ENCODE data around the gene BAHCC1. TPM values are rescaled to one million over a fixed set of nuclear protein-coding genes. Genes with fewer than 3 reads are reported as not detected.

BAHCC1 gene
- total RNA-seq, 1 donor from 2014 or later: 74.3 TPM

DNA sequence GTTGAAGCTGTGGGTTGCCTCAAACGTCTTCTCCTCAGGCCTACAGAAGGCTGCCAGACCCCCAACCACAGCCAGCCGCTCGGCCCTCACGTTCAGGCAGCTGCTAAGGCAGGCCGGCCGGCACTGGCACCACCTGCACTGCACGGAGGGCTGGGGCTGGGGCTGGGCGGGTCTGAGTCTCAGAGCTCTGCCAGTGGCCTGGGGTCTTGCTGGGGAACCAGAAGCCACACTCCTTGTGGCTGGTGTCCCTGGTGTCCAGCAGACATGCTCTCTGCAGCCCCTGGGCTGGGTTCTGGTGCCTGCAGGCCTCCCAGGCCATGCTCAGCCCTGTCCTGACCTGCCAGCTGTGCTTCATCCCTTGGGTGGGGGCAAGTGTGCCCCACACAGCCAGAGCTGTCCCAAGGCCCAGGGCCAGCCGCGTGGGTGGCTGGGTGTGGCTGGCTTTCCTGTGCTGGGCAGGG is 42.0 kb downstream of the BAHCC1 start:
- TF ChIP-seq, protein P1, sequence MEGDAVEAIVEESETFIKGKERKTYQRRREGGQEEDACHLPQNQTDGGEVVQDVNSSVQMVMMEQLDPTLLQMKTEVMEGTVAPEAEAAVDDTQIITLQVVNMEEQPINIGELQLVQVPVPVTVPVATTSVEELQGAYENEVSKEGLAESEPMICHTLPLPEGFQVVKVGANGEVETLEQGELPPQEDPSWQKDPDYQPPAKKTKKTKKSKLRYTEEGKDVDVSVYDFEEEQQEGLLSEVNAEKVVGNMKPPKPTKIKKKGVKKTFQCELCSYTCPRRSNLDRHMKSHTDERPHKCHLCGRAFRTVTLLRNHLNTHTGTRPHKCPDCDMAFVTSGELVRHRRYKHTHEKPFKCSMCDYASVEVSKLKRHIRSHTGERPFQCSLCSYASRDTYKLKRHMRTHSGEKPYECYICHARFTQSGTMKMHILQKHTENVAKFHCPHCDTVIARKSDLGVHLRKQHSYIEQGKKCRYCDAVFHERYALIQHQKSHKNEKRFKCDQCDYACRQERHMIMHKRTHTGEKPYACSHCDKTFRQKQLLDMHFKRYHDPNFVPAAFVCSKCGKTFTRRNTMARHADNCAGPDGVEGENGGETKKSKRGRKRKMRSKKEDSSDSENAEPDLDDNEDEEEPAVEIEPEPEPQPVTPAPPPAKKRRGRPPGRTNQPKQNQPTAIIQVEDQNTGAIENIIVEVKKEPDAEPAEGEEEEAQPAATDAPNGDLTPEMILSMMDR (conservative IDR thresholded peaks at IDR 0.05): no peak
- no peaks in the 10 kb centered on the region for H3K4me1 Mint-ChIP-seq (ENCODE audit: unreplicated experiment)
- H3K36me3 Mint-ChIP-seq: no peaks in the 10 kb centered on the region
- no peaks in the 10 kb centered on the region for H3K27me3 Mint-ChIP-seq
- no peak for DNase-seq (ENCODE audit: extremely low spot score, unreplicated experiment)
- no peak overlapping the region for H3K27ac Mint-ChIP-seq
- H3K9me3 Mint-ChIP-seq: no peaks in the 10 kb centered on the region
- no peak overlapping the region for H3K4me3 Mint-ChIP-seq

DNA sequence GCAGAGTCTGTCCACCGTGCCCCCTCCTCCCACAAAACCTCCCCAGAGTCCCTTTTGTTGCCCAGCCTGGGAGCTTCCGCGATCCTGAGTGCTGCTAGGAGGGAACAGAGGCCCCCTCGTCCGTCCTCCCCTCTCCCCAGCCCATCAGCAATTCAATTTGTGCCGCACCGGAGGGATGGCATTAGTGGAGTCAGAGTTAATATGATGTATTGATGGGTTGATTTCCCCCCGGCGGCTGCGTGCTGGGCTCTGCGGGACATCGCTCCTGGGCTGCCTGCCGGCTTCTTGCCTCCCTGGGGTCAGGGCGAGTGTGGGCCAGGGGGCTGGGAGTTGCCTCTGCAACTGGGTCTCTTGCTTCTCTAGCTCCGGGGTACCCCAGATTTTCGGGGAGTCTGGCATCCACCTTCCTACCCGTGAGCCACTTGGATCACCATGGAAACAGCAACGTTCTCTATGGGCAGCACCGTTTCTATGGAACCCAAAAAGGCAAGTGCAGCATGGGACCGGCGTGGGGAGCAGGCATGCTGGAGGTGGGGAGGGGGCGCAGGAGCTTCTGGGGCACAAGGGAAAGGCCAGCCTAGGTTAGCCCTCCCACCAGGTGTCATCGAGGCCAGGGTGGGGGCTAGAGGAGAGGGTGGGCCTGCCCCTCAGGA is 42.9 kb downstream of the BAHCC1 start:
- H3K36me3 Mint-ChIP-seq: no peaks in the 10 kb centered on the region
- H3K27ac Mint-ChIP-seq: no peak overlapping the region
- no peaks in the 10 kb centered on the region for H3K27me3 Mint-ChIP-seq
- H3K9me3 Mint-ChIP-seq: no peaks in the 10 kb centered on the region
- DNase-seq (ENCODE audit: extremely low spot score, unreplicated experiment): no peak
- no peaks in the 10 kb centered on the region for H3K4me1 Mint-ChIP-seq (ENCODE audit: unreplicated experiment)
- no peak overlapping the region for H3K4me3 Mint-ChIP-seq
- TF ChIP-seq, protein P1 (conservative IDR thresholded peaks at IDR 0.05): no peak

DNA sequence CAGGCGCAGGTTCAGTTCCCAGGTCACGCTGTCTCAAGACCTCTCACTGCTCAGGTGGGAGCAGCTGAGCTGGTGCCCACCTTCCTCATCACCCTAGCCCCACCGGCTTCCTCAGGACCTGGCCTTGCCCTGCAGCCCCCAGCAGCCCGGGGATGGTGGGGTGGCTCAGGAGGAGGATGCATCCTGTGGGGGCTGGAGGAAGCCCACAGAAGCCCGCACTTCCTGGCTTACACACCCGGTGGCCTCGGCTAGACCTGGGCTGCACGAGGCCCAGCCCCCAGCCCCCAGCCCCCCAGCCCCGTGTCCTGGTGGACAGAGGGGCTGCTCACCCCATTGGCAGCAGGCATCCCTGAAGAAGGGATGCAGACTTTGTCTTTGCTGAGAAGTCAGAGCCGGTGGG is 43.4 kb downstream of the BAHCC1 start:
- no peaks in the 10 kb centered on the region for H3K27me3 Mint-ChIP-seq
- H3K4me1 Mint-ChIP-seq (ENCODE audit: unreplicated experiment): no peaks in the 10 kb centered on the region
- H3K27ac Mint-ChIP-seq: no peak overlapping the region
- no peaks in the 10 kb centered on the region for H3K9me3 Mint-ChIP-seq
- no peak for DNase-seq (ENCODE audit: extremely low spot score, unreplicated experiment)
- no peak overlapping the region for H3K4me3 Mint-ChIP-seq
- no peaks in the 10 kb centered on the region for H3K36me3 Mint-ChIP-seq
- TF ChIP-seq, protein P1 (conservative IDR thresholded peaks at IDR 0.05): no peak

DNA sequence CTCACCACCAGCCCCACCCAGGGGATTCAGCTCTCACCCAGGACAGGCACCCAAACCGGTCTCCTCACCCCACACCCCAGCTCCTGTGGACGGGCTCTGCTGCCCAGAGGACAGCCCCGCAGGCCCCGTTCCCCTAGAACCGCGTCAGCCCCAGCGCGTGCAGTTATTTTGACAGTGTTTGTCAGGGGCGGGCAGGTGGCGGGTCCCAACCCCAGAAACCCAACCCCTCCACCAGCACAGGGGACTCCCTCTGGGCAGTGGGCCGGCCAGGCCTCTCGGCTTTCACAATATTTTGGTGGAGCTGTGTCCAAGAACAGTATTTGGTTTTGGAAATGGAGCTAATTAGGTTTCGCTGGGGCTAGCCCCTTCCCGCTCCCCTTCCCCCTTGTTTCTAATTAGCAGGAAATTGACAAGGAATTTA is 44.8 kb downstream of the BAHCC1 start:
- H3K27me3 Mint-ChIP-seq: no peaks in the 10 kb centered on the region
- no peaks in the 10 kb centered on the region for H3K36me3 Mint-ChIP-seq
- no peak overlapping the region for H3K4me3 Mint-ChIP-seq
- TF ChIP-seq, protein P1 (conservative IDR thresholded peaks at IDR 0.05): no peak
- no peak for DNase-seq (ENCODE audit: extremely low spot score, unreplicated experiment)
- no peak overlapping the region for H3K27ac Mint-ChIP-seq
- no peaks in the 10 kb centered on the region for H3K9me3 Mint-ChIP-seq
- no peaks in the 10 kb centered on the region for H3K4me1 Mint-ChIP-seq (ENCODE audit: unreplicated experiment)

DNA sequence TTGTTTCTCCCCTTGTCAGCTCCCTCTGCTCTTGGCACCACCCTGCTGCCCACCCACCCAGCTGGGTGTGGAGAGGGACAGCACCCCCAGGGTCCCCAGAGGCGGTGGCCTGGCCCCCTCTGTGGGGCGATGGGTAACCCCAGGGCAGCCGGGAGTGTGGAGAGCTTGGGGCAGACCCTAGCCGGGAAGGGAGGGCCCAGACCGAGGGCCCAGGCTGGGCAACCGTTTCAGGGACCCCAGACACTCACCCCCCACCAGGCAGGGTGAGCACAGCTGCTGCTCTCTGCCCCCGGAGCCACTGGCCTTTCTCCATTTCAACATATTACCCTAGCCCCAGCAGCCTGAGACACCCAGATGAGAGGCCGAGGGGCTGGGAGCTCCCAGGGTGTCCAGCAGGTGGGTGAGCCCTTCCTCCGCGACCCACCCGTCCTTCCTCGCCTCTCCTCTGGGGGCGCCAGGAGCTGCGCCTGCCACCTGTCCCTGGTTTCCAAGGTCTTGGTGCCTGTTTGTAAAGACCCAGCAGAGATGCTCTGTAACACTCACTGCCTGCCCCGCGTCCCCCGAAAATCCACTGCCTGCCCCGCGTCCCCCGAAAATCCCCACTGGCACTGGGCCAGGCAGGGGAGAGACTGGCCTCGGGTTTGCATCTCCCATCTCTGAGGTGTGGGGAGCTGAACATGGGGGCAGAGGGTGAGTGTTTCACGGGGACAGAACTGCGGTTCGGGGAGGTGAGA is 45.4 kb downstream of the BAHCC1 start:
- H3K27ac Mint-ChIP-seq: no peak overlapping the region
- no peak for DNase-seq (ENCODE audit: extremely low spot score, unreplicated experiment)
- H3K9me3 Mint-ChIP-seq: no peaks in the 10 kb centered on the region
- H3K4me1 Mint-ChIP-seq (ENCODE audit: unreplicated experiment): no peaks in the 10 kb centered on the region
- TF ChIP-seq, protein P1 (conservative IDR thresholded peaks at IDR 0.05): peak; percentile 80
- H3K4me3 Mint-ChIP-seq: no peak overlapping the region
- no peaks in the 10 kb centered on the region for H3K36me3 Mint-ChIP-seq
- no peaks in the 10 kb centered on the region for H3K27me3 Mint-ChIP-seq
